Sigmoid colon (tissue), 4 donors: ENCODE data around the gene ENAH.

Source experiments
- EP300 ChIP-seq, 4 donors: sonication (generic); formaldehyde crosslinking; IDR thresholded peaks; one replicate each; pipeline ENCODE4 v1.6.1; 2017; ENCODE audit warnings: antibody characterized with exemption in 4 of 4
- POLR2A ChIP-seq, 2 donors: fragments of 450-650 bp; IDR thresholded peaks; one replicate each; pipeline ENCODE4 v1.6.1; 2016; ENCODE audit warnings: antibody characterized with exemption in 2 of 2, mild to moderate bottlenecking in 2 of 2, moderate library complexity in 2 of 2
- POLR2AphosphoS5 ChIP-seq, 4 donors: sonication (generic); formaldehyde crosslinking; IDR thresholded peaks; one replicate each; pipeline ENCODE4 v1.6.1; 2017; ENCODE audit warnings: antibody characterized with exemption in 4 of 4
- TF ChIP-seq, protein P1 (sequence below), 4 experiments: fragments of 450-650 bp in 3 of 4; fragments of 200-600 bp in 1 of 4; IDR thresholded peaks; one replicate each; pipeline ENCODE4 v1.5.1; 2016 to 2019; ENCODE audit warnings: antibody characterized with exemption in 4 of 4, mild to moderate bottlenecking in 3 of 4, moderate library complexity in 2 of 4

DNA sequence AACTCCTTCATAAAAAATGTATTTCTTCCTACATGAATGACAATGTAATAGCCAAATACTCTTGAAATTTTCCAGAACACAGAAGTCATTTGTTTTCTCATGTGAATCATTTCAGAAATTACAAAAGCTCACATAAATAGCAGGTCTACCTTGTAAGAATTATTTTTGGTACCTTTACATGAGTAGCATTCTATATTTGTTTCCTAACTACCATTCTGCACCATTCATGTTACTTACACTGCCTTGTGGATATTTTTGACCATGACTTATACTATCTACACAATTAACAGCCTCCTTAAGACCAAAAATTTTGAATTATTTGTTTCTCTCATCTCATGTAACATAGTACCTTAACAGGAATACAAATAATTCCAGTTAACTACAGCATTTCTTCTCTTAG lies 109.6 kb downstream of the ENAH start:
- TF ChIP-seq, protein P1, sequence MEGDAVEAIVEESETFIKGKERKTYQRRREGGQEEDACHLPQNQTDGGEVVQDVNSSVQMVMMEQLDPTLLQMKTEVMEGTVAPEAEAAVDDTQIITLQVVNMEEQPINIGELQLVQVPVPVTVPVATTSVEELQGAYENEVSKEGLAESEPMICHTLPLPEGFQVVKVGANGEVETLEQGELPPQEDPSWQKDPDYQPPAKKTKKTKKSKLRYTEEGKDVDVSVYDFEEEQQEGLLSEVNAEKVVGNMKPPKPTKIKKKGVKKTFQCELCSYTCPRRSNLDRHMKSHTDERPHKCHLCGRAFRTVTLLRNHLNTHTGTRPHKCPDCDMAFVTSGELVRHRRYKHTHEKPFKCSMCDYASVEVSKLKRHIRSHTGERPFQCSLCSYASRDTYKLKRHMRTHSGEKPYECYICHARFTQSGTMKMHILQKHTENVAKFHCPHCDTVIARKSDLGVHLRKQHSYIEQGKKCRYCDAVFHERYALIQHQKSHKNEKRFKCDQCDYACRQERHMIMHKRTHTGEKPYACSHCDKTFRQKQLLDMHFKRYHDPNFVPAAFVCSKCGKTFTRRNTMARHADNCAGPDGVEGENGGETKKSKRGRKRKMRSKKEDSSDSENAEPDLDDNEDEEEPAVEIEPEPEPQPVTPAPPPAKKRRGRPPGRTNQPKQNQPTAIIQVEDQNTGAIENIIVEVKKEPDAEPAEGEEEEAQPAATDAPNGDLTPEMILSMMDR (IDR thresholded peaks at IDR 0.05) = no peak
- TF ChIP-seq POLR2A (IDR thresholded peaks at IDR 0.05) = no peak
- no peak for TF ChIP-seq POLR2AphosphoS5 (IDR thresholded peaks at IDR 0.05)
- TF ChIP-seq EP300 (IDR thresholded peaks at IDR 0.05) = no peak
